Measurements from ENCODE around the gene UBE3A.

UBE3A gene

GRCh38 chr15:25345943-25346342 is 92.9 kb downstream of the UBE3A start:
- no peak; the same call in 1 of the 2 replicates for TF ChIP-seq CTCF (IDR thresholded peaks at IDR 0.05)

- no peak for TF ChIP-seq CTCF (IDR thresholded peaks at IDR 0.05)
Observed at GRCh38 chr15:25342629-25343028, 96.2 kb downstream of the UBE3A start.

- TF ChIP-seq CTCF (IDR thresholded peaks at IDR 0.05) = no peak
Observed at GRCh38 chr15:25339431-25339830, 99.4 kb downstream of the UBE3A start.

GRCh38 chr15:25335279-25335678 is 103.5 kb downstream of the UBE3A start:
- TF ChIP-seq CTCF (IDR thresholded peaks at IDR 0.05) = no peak

- no peak for TF ChIP-seq CTCF (IDR thresholded peaks at IDR 0.05)
Observed at GRCh38 chr15:25333049-25333448, 105.8 kb downstream of the UBE3A start.

GRCh38 chr15:25332306-25332705 is 106.5 kb downstream of the UBE3A start:
- no peak for TF ChIP-seq CTCF (IDR thresholded peaks at IDR 0.05)

DNA sequence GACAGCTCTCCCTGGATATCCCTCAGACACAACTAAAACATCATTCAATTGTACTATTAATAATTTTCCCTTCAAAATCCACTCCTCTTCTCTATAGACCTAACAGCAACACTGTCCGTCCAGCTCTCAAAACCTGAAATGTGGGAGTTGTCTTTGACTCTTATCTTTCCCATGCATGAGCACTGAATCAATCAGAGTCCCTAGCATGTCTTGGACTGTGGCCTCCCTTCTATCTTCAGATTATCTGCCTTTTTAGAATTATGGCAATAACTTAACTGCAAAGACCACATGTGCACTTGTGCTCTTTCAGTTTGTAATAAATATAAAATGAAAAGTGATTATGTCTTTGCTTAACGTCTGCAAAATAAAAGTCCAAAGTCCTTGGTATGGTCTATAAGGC is 107.0 kb downstream of the UBE3A start:
- TF ChIP-seq CTCF (IDR thresholded peaks at IDR 0.05) = no peak

DNA sequence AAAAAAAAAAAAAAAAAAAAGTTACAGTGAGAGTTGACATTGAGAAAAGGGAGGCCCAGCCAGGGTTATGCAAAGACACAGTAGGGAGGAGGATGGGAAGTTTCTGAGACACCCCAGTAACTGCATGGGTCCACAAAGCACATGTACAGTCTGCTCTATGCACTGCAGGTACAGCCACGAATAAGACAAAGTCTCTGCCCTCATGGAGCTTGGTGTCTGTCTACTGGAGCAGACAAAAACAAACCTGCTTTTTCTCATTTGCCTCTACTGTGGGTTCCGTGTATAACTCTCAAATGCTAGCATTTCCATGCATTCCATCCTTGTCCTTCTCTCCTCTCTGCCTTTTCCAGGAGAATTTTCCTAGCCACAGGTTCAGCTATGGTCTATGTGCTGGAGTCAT is 107.4 kb downstream of the UBE3A start:
- no peak for TF ChIP-seq CTCF (IDR thresholded peaks at IDR 0.05)
